ENCODE measurements around the gene FHIT. TPM values are rescaled to one million over a fixed set of nuclear protein-coding genes. Genes with fewer than 3 reads are reported as not detected.
A peak's percentile ranks its signal among the peaks of the same experiment; 100 is the strongest.

FHIT gene
- total and polyA plus RNA-seq, 9 donors, result 5.1 to 11.8 (median 9.5) TPM

GRCh38 chr3:60932170-60932569, 319.1 kb downstream of the FHIT start:
- intact Hi-C loops (cut with DNase I), result no loop called here
- TF ChIP-seq POLR2A (IDR thresholded peaks at IDR 0.05), result no peak
- no peak for TF ChIP-seq EP300 (IDR thresholded peaks at IDR 0.05)
- TF ChIP-seq CTCF (IDR thresholded peaks at IDR 0.05), result no peak
- WGBS, 3 donors, result 83 to 87% (median 86%) methylated on average over 2 of the region's 2 CpGs
- Histone ChIP-seq H3K9me3 (no peaks in the 10 kb centered on the region), H3K36me3 (no peaks in the 10 kb centered on the region), H3K27ac (no peak overlapping the region), H3K27me3 (no peaks in the 10 kb centered on the region), H3K4me1 (ENCODE audit: insufficient read depth) (no peaks in the 10 kb centered on the region), H3K4me3 (no peak overlapping the region)
- DNase-seq, result no peak

- DNase-seq, result no peak
- WGBS, 3 donors, result 80 to 90% (median 89%) methylated on average over 7 of the region's 7 CpGs
- intact Hi-C loops (cut with DNase I), result no loop called here
- H3K27ac ChIP-seq, result no peak overlapping the region
- no peaks in the 10 kb centered on the region for H3K9me3 ChIP-seq
- TF ChIP-seq POLR2A (IDR thresholded peaks at IDR 0.05) (no peak), EP300 (IDR thresholded peaks at IDR 0.05) (no peak)
- H3K4me1 ChIP-seq (ENCODE audit: insufficient read depth), result no peaks in the 10 kb centered on the region
- H3K27me3 ChIP-seq, result no peaks in the 10 kb centered on the region
- H3K36me3 ChIP-seq, result no peaks in the 10 kb centered on the region
- H3K4me3 ChIP-seq, result no peak overlapping the region
Observed at GRCh38 chr3:60931452-60931851, 319.8 kb downstream of the FHIT start.

DNA sequence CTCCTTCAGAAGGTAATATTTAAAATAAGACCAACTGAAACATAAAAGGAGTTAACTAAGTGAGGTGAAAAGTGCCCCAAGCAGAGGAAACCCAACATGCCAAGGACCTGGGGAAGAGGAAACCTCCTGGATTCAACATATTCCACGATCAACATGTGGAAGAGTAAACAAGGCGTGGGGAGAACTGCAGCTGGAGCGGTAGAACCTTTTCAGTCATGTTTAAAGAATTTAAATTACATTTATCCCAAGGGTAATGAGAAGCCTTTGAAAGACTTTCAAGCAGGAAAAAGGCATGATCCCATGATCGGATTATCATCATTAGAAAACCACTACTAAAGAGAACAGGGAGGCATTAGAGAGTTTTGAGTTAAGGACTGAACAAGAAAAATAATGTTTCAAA, 330.7 kb downstream of the FHIT start:
- H3K4me1 ChIP-seq (ENCODE audit: insufficient read depth), result no peaks in the 10 kb centered on the region
- 52 to 79% (median 56%) methylated on average over 4 of the region's 4 CpGs for WGBS, 3 donors
- TF ChIP-seq CTCF (IDR thresholded peaks at IDR 0.05) (no peak), POLR2A (IDR thresholded peaks at IDR 0.05) (no peak), EP300 (IDR thresholded peaks at IDR 0.05) (no peak)

DNA sequence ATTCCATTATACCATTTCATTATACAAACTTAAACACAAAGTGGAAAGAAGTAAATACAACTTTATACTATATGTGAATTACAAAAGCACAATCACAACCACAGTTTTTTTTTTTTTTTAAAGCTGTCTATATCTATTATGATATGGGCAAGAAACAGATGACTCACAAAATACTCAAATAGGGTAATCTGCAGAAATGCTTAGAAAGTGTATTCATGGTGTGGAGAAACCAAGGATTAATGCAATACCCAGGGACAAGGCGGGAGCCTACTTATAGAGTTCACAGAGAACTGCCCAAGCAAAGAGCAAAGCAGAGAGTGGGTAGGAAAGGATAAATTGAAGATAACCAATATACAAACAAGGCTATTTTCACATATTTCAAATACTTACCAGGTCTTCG, 332.0 kb downstream of the FHIT start:
- Histone ChIP-seq H3K36me3 (no peaks in the 10 kb centered on the region), H3K27me3 (no peaks in the 10 kb centered on the region), H3K9me3 (no peaks in the 10 kb centered on the region), H3K4me1 (ENCODE audit: insufficient read depth) (no peaks in the 10 kb centered on the region), H3K27ac (no peak overlapping the region), H3K4me3 (no peak overlapping the region)
- WGBS, 3 donors, result 93 to 99% (median 93%) methylated on average over 2 of the region's 2 CpGs
- intact Hi-C loops (cut with DNase I), result no loop called here
- TF ChIP-seq POLR2A (IDR thresholded peaks at IDR 0.05) (no peak), EP300 (IDR thresholded peaks at IDR 0.05) (no peak), CTCF (IDR thresholded peaks at IDR 0.05) (no peak)
- no peak for DNase-seq

More for the DNA sequence above, 330.7 kb downstream of the FHIT start:
- H3K36me3 ChIP-seq, result no peaks in the 10 kb centered on the region
- no peaks in the 10 kb centered on the region for H3K9me3 ChIP-seq
- no peaks in the 10 kb centered on the region for H3K27me3 ChIP-seq
- intact Hi-C loops (cut with DNase I), result no loop called here
- H3K27ac ChIP-seq, result no peak overlapping the region
- H3K4me3 ChIP-seq, result no peak overlapping the region
- DNase-seq, result no peak

DNA sequence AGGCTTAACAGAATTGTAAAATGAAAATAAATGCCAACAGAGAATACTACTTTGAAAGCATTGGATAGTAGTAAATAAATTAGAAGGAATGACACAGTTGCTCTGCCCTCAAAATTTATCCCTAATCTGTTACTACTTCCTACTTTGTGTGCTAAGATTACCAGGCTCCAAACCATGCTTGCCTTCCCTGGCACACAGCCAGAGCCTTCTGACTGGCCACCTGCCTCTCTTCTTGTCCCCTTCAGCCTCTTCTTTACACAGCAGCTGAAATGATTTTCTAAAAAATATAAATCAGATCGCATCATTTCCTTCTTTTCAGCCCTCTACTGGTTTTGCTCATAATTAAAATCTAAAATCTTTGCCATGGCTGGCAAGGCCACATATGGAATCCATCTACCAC, 334.1 kb downstream of the FHIT start:
- Histone ChIP-seq H3K4me1 (ENCODE audit: insufficient read depth) (no peaks in the 10 kb centered on the region), H3K27ac (no peak overlapping the region), H3K9me3 (no peaks in the 10 kb centered on the region), H3K4me3 (no peak overlapping the region), H3K36me3 (no peaks in the 10 kb centered on the region), H3K27me3 (no peaks in the 10 kb centered on the region)
- TF ChIP-seq EP300 (IDR thresholded peaks at IDR 0.05), result no peak
- no peak for TF ChIP-seq POLR2A (IDR thresholded peaks at IDR 0.05)
- TF ChIP-seq CTCF (IDR thresholded peaks at IDR 0.05), result no peak
- DNase-seq, result peak in 1 of 5 donors; percentile 10
- 39 to 78% (median 64%) methylated on average over 1 of the region's 1 CpG for WGBS, 3 donors
- intact Hi-C loops (cut with DNase I), result no loop called here

All from ovary (tissue), 9 donors.